Measurements from ENCODE around the gene CCL5. TPM values are rescaled to one million over a fixed set of nuclear protein-coding genes. Genes with fewer than 3 reads are reported as not detected.

Gene CCL5
- total RNA-seq, 1 experiment from 2014 or later = 36.1 TPM

Other genes with a start within 250 kb of the CCL5 start
- gene RASL10B, start 148.7 kb downstream of the CCL5 start, total RNA-seq (2014; rRNA removed; shearing (Covaris generic)) = 0.71 and 0.89 TPM in 2 replicates
- gene GAS2L2, start 127.1 kb downstream of the CCL5 start, total RNA-seq (2014; rRNA removed; shearing (Covaris generic)) = not detected in 2 replicates
- gene C17orf50, start 119.5 kb downstream of the CCL5 start, total RNA-seq (2014; rRNA removed; shearing (Covaris generic)) = not detected in 2 replicates
- 0.17 and 1.2 TPM in 2 replicates for gene MMP28, start 84.7 kb downstream of the CCL5 start, total RNA-seq (2014; rRNA removed; shearing (Covaris generic))
- gene TAF15, start 70.9 kb downstream of the CCL5 start, total RNA-seq (2014; rRNA removed; shearing (Covaris generic)) = 11.3 and 21.0 TPM in 2 replicates
- gene HEATR9, start 11.5 kb downstream of the CCL5 start, total RNA-seq (2014; rRNA removed; shearing (Covaris generic)) = not detected in 2 replicates
- 4.9 and 7.7 TPM in 2 replicates for gene RDM1, start 50.4 kb upstream of the CCL5 start, total RNA-seq (2014; rRNA removed; shearing (Covaris generic))
- gene LYZL6, start 63.4 kb upstream of the CCL5 start, total RNA-seq (2014; rRNA removed; shearing (Covaris generic)) = not detected in 2 replicates
- gene CCL16, start 101.1 kb upstream of the CCL5 start, total RNA-seq (2014; rRNA removed; shearing (Covaris generic)) = not detected in 2 replicates
- gene CCL14, start 106.4 kb upstream of the CCL5 start, total RNA-seq (2014; rRNA removed; shearing (Covaris generic)) = not detected in 2 replicates
- gene CCL15, start 121.2 kb upstream of the CCL5 start, total RNA-seq (2014; rRNA removed; shearing (Covaris generic)) = not detected in 2 replicates
- not detected in 2 replicates for gene CCL23, start 137.6 kb upstream of the CCL5 start, total RNA-seq (2014; rRNA removed; shearing (Covaris generic))
- not detected in 2 replicates for gene CCL18, start 183.9 kb upstream of the CCL5 start, total RNA-seq (2014; rRNA removed; shearing (Covaris generic))
- not detected in 2 replicates for gene CCL3, start 209.8 kb upstream of the CCL5 start, total RNA-seq (2014; rRNA removed; shearing (Covaris generic))
- gene CCL4, start 223.5 kb upstream of the CCL5 start, total RNA-seq (2014; rRNA removed; shearing (Covaris generic)) = 0.10 TPM in 1 of 2 replicates, not detected in the other